GM19240 (cell line): ENCODE measurements around the gene AGTPBP1.

Experiments
- DNase-seq: peaks from one replicate; pipeline ENCODE4 v3.0.0; 2011; ENCODE audit warnings: low spot score; ENCODE audit not compliant: insufficient read length

Gene AGTPBP1

DNA sequence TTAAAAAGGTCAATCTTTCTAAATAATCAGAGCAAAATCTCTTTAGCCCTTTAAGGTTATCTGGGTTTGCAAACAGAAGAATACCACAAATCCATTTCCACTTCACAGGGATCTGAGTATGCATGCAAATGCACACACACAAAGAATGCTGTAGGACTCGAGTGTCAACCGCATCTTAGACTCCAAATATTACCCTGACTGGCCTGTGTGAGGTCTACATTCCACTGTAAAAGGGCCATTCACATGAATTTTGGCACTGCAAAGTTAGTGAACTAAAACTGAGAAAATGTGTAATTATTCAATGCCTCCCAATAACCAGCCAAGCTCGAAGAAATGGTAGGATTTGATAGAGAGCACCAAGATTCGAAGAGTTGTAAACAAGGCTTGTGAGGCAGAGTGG, 199.9 kb downstream of the AGTPBP1 start:
- no peak for DNase-seq

DNA sequence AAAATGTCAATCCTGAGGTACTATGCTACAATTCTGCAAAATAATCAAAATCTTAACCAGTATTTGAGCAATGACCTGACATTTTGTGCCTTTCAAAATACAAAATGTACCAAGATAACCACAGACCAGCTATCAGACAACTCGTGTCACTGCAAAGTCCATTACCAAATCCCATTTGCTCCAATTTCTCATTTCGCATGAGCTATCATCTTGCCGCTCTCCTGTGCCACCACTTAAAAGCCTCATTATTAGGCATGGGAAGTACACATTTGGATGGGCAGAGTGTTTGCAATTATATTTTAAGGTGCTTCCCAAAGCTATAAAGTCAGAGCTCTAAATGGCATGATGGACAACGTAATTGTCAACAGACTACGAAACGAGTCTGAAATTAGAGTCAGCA, 205.2 kb downstream of the AGTPBP1 start:
- no peak for DNase-seq

DNA sequence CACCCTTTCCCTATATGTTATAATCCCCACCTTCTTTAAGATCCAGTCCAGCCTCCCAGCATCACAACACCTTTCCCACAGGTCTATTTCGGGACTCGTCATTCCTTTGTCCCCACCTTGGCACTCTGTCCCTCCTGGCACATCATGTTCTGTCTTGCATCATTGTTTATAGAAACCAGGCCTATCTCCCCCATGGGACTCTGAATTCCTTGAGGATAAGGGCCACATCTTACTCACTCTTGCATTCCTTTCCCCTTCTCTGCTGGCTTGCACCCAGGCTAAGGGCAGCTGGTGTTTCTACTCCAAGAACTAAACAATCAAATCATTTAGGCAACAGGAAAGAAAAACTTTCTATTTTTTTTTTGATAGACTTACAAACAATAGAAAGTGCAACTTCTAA, 205.7 kb downstream of the AGTPBP1 start:
- DNase-seq: no peak

DNA sequence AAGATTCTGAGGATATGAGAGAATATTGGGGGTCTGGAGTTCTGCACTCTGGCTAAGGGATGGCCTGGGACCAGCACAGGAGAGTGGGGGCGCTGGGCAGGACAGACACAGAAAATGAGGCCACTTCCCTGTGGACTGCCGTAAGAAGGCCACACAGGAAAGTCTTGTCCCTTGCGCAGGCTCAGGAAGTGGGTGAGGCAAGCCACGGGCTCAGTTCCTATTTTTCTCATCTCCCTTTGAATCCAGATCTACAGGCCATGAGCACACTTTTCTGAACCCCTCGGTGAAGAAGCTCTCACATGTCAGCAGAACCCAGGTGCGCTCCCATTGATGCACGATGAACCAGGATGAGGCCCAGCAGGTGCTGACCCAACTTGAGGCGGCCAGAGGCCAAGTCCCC, 207.4 kb downstream of the AGTPBP1 start:
- no peak for DNase-seq

DNA sequence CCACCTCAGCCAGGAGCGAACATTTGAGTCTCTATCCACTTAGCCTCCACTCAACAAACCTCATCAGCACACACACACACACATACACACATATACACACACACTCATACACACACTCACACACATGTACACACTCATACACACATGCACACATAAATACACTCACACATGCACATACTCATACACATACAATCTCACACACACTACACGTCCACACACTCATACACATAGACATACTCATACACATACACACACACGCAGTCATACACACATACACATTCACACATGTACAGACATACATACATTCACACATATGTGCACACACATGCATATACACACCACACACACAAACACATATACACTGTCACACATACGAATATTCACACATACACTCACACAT, 208.2 kb downstream of the AGTPBP1 start:
- DNase-seq: no peak

DNA sequence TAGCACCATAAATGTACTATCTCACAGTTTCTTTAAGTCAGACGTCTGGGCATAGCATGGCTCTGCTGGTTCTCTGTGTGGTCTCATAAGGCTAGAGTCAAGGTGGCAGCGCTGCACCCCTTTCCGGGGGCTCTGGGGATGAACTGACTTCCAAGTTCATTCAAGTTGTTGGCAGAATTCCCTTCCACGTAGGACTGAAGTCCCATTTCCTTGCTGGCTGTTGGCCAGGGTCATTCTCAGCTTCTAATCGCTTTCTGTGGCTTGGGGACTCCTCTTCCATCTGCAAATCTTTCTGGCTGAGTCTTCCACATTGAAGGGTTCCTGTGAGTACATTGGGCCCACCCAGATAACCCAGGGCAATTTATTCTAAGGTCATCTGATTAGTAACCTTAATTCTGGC, 211.0 kb downstream of the AGTPBP1 start:
- no peak for DNase-seq

DNA sequence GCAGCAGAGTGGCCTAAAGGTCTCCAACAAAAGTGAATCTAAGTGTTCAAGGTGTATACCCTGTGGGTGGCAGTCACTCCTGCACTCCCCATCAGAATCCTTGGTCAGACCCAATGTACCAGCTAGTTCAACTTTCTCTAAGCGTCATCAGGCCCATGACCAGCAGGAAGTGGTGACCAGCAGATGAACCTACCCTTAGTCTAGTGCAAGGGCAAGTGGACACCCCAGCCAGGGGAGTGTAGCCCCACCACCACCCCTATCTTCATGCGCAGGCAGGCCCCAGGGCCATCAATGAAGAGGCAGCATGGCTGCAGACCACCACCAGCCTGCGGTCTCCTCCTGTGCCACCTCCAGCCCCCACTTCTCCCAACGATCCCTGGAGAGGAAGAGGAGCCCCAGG, 213.1 kb downstream of the AGTPBP1 start:
- DNase-seq: no peak

DNA sequence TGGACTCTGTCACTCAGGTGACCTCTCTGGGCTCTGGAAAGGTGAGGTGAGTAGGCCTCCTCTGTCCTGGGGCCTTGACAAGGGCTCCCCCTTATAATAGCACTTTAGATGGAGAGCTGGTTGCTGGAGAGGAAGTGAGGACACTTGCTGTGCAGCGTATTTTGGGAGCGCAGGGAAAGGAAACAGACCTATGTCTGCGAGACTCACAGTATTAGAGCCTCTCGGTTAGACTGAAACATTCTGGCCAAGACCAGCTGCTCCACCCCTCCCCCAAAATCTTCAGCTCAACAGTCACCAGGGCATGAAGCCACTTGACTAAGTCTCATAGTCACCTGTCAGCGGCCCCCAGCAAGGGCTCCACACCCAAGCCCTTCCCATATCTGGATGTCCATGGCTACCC, 213.6 kb downstream of the AGTPBP1 start:
- DNase-seq: no peak

DNA sequence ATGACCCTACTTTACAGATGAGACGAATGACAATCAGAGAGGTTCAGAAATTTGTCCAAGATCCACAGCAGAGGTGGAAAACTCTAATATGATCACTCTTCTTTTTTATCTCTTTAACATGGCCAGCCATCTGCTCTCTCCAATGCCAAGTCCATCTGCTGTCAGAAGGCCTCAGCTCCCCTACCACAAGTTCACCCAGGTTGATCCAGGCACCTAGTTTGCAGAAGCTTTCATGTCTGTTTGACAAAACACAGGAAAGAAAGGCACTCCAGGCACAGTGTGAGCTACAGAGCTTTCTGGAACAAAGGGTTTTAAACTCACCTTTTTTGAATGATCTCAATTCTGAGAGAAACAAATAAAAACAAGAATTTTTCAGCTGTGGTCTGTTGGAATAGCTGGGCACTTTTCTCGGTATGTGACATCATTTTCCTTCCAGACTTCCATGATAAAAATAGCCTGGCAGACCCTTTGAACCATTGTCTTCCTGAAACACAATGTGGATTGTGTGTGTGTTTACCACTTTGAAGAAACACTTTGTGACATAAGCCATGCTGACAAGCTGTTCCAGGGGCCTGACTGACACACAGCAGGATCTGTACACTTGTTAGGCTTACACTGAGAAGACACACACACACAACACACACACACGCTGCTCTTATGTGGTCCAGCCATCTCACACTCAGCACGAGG, 214.3 kb downstream of the AGTPBP1 start:
- no peak for DNase-seq

DNA sequence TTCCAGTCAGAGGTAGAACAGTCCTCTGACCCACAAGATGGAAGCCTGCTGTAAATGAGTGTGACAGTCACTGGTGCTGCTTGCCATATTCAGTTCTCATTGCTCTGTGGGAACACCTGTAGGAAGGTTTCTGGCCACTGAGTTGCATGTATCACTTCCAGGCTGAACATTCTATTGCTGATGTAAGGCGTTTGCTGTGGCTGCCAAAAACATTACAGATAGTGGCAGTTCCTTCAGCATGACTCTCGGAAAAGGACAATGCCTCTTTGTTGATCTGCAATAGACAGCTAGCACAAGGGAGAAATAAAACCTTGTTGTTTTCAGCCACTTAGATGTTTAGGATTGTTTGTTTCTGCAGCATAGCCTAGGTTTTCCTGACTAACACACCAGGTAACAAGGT, 217.2 kb downstream of the AGTPBP1 start:
- no peak for DNase-seq

DNA sequence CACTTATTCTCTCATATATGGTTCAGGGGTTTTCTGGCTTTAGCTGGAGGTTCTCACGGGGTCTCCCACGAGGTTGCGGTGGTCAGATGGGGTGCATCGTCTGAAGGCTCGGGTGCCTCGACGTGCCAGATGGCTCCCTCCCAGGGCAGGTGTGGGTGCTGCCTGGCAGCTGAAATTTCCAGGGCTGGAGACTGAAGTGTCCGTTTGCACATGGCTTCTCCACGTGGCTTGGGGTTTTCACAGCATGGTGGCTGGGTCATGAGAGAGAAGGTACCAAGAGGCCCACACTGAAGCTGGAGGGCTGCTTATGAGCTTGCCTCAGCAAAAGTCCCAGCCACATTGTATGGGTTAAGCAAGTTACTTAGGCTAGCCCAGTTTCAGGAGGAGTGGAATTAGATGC, 218.6 kb downstream of the AGTPBP1 start:
- no peak for DNase-seq

DNA sequence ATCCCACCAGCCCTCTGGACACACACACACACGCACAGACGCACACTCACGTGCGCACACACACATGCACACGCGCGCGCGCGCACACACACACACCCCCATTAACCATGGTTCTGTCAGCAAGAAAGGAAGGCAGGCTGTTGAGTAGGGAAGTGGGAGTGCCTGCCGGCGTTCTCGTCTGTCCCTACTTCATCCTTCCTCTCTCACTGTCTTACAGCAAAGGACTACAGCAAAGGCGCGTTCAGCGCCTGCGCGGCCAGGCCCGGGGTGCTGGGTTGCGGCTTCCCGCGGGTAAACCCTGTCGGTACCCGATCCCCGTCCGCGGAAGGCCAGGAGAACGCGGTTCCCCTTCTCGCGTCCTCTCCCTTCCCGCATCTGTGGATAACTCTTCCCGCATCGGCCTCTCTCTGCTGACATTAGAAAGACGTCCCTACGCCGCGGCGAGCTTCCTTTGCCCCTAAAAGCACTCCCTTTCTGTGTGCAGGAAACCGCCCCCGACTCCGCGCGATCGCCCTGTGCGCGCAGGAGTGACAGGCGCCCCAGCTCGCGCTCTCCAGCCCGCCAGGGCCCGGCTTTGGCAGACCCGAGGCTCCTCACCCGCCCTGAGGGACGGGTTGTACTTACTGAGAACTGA, 219.2 kb downstream of the AGTPBP1 start:
- no peak for DNase-seq

DNA sequence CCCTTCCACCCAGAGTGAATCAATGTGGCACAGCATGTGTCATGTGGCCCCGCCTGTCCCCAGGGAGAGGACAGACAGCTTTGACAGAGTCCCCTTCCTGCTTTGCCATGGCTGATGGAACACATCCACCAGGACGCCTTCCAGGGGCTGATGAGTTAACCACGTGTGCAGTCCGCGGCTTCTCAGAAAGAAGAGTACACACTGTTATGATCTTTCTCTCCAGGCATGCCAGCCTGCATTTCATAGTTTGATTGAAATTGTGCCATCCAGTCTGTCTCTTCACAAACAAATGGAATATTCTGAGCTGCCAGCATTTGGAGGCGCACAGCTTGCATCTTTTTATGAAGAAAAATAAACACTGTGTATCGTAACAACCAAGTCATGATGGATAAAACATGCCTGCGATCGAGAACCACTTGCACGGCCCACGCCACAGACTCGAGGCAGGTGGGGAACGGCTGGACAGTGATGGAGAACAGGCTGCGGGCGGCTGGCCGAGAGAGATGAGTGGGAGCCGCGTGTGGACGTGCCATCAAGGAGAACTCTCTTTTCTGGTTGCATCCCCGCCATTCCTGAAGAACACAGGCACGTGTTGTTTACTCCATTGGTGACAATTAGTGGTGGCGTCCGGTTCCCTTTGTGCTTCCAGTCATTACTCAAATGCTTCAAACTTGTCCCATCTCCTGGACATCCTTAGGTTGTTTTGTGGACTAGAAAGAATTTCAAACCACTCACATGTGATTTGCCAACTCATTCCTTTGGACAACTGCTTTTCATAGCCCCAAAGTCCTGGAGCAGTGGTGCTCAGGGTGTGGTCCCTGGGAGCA, 220.2 kb downstream of the AGTPBP1 start:
- DNase-seq: no peak

DNA sequence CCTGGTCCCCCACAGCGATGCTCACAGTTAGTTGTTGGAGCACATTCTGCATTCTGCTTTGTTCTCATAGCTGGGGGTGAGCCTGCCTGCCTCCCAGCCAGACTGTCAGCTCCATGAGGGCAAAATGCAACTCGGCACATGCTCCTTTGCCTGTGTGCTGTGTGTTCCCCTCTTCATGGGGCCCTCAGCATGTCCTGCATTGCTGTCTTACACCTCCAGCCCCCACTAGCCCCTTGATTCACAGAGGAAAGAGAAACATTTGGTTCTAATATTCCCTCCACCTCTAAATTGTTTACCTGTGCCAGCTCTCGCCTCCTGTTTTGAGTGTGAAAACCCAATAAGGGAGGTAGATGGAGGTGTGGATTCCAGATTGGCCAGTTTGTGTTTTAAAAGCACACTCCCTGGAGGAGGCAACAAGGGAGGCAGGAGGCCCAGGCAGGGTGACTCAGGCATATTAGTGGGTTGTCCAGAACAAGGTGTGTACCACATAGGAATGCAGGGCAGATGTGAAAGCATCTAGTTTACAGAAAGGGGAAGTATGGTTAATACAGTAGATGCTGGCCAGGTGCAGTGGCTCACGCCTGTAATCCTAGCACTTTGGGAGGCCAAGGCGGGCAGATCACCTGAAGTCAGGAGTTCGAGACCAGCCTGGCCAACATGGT, 224.6 kb downstream of the AGTPBP1 start:
- DNase-seq: no peak

DNA sequence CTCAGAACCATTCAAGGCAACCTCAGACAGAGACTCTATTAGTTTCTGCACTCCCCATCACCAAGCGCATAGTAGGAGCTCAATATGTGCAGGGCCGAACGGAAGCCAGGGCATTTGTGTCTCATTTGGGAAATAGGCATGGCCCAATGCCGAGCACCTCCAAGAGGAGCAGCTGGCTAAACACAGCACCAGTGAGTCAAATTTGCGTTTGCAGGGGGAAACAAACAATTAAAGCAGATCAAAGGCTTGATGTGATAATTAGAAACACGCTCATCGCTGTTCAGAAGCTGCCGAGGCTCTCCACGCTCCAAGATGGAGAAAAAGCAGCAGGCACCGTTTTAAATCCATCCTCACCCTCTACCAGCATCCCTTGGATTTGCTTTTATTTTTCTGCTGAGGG, 225.3 kb downstream of the AGTPBP1 start:
- no peak for DNase-seq

DNA sequence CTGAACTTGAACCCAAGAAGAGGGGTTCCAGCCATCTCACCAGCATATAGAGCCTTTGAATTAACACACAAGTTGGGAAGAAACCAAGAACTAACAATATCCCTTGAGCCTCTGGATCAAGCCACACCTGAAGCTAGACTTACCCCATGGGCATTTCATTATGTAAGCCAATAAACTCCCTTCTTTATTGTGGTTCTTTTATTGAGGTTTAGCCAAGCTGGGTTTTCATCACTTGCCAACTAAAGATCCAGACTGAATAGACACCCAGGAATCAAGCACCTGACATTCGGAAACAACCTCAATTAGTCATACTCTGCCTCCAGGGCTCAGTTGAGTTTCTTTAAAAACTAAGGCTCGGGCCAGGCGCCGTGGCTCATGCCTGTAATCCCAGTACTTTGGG, 226.7 kb downstream of the AGTPBP1 start:
- no peak for DNase-seq

DNA sequence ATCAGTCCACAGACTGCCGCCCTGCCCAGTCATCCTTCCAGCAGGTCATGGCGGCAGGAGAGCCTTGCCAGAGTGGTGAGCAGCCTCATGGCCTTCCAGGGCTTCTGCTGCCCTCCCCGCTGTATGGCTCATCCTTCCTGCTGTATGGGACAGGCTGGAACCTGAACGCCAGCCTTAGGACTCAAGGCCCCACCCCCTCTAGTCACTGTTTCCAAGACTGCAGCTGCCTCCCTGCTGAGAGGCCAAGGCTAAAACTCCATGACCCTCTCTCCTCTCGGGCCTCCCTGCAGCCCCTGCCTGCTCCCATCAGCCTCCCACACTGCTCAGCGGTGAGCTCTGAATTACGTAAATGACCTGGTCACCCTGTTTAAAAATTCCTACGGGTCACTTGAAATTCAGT, 227.5 kb downstream of the AGTPBP1 start:
- no peak for DNase-seq

DNA sequence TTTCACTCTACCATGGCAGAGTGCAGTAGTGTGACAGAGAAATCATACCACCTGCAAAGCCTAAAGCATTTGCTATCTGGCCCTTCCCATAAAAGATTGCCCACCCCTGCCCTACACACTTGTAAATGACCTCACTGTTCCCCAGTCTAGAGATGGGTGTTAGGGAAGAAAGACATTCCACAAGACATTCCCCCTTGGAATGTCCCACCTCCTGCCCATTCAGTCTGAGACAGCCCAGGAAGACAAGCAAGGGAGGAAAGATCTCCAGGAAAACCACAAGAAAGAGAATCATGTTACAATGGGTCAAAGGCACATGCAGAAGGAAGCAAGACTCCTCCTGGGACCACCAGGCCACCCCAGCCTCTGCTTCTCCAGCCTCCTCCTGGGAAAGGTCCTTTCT, 230.0 kb downstream of the AGTPBP1 start:
- DNase-seq: no peak

DNA sequence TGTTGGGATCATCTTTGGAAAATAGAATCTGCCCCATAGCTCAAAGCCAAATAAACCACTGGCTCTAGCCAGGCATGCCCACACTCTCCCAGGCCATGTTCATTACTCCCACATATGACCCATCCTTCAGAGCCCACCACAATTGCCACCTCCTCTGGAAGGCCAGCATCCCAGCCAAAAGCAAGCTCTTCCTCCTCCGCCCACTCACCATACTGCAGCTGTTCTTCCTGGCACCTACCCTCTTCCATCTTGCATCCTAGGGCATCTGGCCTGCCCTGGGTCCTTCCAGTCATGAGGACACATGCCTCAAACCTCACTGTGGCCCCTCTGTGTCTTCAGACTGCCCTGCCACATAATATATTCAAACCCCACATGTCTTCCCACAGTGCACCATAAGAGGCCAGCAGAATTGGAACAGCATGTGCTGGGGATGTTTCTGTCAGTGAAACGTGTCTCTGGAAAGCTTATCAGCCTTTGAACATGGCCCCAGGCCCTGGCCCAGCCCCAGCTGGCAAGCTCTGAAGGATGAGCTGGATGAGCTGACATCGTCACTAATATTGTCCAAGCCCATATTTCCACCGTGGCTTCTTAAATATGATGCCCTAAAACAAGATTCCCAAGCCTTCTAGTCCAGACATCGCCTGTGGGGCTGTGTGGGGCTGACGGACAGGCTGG, 230.8 kb downstream of the AGTPBP1 start:
- no peak for DNase-seq

DNA sequence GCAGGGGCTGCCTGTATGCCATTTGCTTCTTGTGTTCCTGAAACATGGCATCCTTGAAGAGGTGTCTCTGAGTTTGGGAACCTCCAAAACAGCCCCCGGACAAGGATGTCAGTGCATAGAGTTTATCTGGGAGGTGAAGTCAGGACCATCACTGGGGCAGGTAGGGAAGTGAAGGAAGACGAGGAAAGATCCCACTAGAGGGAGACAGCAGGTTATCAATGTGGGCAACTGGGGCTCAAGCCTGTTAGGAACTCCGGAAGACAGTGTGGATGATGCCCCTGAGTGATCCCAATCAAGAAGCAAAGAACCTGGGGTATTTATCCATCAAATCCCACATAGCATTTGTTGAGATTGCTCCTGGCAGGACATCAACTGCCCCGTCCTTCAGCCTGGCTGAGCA, 233.1 kb downstream of the AGTPBP1 start:
- no peak for DNase-seq

DNA sequence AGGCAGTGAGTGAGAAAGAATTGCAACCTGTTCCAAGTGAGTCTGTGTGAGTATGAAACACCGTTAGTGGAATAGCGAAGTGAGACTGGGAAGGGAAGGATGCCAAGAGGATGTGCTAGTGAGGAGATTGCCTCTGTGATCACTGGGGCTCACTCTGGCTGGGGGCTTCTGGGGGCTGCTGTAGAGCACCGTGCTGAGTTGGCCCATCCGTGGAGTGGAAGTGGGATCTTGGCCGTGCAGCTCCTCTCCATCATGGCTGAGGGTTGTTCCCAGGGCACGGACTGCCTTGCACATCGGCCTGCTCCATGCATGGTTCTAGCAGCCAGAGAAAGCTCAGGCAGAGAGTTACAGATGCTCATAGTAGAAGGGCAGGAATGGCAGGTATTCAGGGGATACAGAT, 236.1 kb downstream of the AGTPBP1 start:
- DNase-seq: no peak
